Activated CD4-positive, alpha-beta T cell treated with anti-CD3 and anti-CD28 coated beads, Interleukin-2, amount 10 ng/mL, durations not matched to agents 24 days and 14 days (primary cell): ENCODE results near the gene LYRM1. TPM values are rescaled to one million over a fixed set of nuclear protein-coding genes. Genes with fewer than 3 reads are reported as not detected.

Experiments
- DNase-seq: peaks from one replicate; pipeline ENCODE4 v3.0.0; 2022
- H3K27ac Mint-ChIP-seq: one replicate; pipeline ENCODE4 v1.8.0; 2022; ENCODE audit warnings: mild to moderate bottlenecking, mixed read lengths
- H3K27me3 Mint-ChIP-seq: one replicate; pipeline ENCODE4 v1.8.0; 2022; ENCODE audit warnings: mixed read lengths
- H3K36me3 Mint-ChIP-seq: one replicate; pipeline ENCODE4 v1.8.0; 2022; ENCODE audit warnings: low read depth, mild to moderate bottlenecking, mixed read lengths
- H3K4me1 Mint-ChIP-seq: one replicate; pipeline ENCODE4 v1.8.0; 2021; ENCODE audit warnings: mixed read lengths
- H3K4me3 Mint-ChIP-seq: one replicate; pipeline ENCODE4 v1.8.0; 2022; ENCODE audit warnings: mild to moderate bottlenecking, moderate library complexity, mixed read lengths
- H3K9me3 Mint-ChIP-seq: one replicate; pipeline ENCODE4 v1.8.0; 2021; ENCODE audit warnings: mixed read lengths
- intact Hi-C: fragments of 100-400 bp; cut with micrococcal nuclease; formaldehyde crosslinking; loops from one replicate; pipeline ENCODE4 v1.15.1; 2023
- total RNA-seq: library from RNA; stranded (reverse); gene quantifications from 2 replicates; pipeline ENCODE4 v1.2.3, GENCODE V29; 2022

Gene LYRM1
- total RNA-seq, 1 donor from 2014 or later = 20.9 TPM

GRCh38 chr16:20899477-20900298, 883 bp upstream of the LYRM1 start:
- Mint-ChIP-seq H3K4me1 (peaks cover 69% of the 10 kb centered on the region), H3K36me3 (peaks cover 52% of the 10 kb centered on the region), H3K27ac (peak overlapping the region; percentile 96), H3K9me3 (no peaks in the 10 kb centered on the region), H3K27me3 (no peaks in the 10 kb centered on the region), H3K4me3 (peak overlapping the region; percentile 89)
- DNase-seq = no peak
- intact Hi-C loops = loop anchor here (1.0 to 2.0 kb wide), 6 partner anchors 12 to 159 kb away; partner anchors contain the start of genes ERI2, REXO5 and THUMPD1

DNA sequence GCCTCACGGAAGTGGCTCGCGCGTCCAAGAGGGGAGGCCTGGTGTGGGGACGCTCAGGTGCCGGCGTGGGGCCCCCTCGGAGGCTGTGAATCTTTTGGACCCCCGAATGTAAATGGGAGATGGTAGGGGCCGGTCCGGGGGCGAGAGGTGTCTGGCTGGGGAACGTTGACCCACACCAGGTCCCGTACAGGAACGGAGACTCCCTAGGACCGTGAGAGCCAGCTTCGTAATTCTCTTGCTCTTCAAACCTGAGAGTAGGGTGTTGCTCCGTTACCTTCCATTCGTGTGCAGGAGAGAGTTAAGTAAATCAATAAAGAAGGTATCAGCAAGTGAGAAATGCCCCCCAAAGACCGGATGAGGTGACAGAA, 481 bp downstream of the LYRM1 start:
- Mint-ChIP-seq H3K4me1 (peaks cover 73% of the 10 kb centered on the region), H3K27me3 (no peaks in the 10 kb centered on the region), H3K4me3 (peak overlapping the region; percentile 89), H3K27ac (peak overlapping the region; percentile 96), H3K36me3 (peaks cover 50% of the 10 kb centered on the region), H3K9me3 (no peaks in the 10 kb centered on the region)
- intact Hi-C loops = loop anchor here (2.0 kb wide), 4 partner anchors 16 to 160 kb away; partner anchors contain the start of genes ERI2, REXO5 and THUMPD1
- no peak for DNase-seq

DNA sequence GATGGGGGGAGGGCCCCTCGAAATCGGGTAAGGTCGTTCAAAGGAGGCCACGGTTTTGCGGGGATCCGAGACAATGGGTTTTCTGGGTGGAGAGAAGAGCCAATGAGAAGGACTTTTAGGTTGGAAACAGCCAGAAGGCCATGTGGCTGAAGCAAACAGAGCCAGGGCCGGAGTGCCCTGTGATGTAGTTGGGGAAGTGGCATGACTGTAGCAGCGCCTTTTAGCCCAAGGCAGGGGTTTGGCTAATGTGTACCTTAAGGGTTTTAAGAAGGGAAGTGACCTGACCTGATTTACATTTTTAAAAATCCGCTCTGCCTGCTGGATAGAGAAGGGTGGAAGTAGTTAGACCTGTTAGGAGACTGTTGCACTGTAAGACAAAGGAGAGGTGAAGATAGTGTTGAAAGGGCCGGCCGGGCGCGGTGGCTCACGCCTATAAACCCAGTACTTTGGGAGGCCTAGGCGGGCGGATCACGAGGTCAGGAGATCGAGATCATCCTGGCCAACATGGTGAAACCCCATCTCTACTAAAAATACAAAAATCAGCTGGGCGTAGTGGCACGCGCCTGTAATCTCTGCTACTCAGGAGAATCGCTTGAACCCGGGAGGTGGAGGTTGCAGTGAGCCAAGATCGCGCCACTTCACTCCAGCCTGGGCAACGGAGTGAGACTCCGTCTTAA, 1.0 kb downstream of the LYRM1 start:
- Mint-ChIP-seq H3K9me3 (no peaks in the 10 kb centered on the region), H3K4me1 (peaks cover 79% of the 10 kb centered on the region), H3K4me3 (peak overlapping the region; percentile 89), H3K27me3 (no peaks in the 10 kb centered on the region), H3K27ac (peak overlapping the region; percentile 96), H3K36me3 (peaks cover 56% of the 10 kb centered on the region)
- DNase-seq = peak; percentile 76
- intact Hi-C loops = loop anchor here (2.0 kb wide), 4 partner anchors 17 to 161 kb away; partner anchors contain the start of genes ERI2, REXO5 and THUMPD1

- Mint-ChIP-seq H3K27ac (peak overlapping the region; percentile 96), H3K36me3 (peaks cover 51% of the 10 kb centered on the region), H3K4me3 (peak overlapping the region; percentile 89), H3K4me1 (peaks cover 76% of the 10 kb centered on the region), H3K9me3 (no peaks in the 10 kb centered on the region), H3K27me3 (no peaks in the 10 kb centered on the region)
- DNase-seq = no peak
- intact Hi-C loops = no loop called here
These were observed 1.9 kb downstream of the LYRM1 start for GRCh38 chr16:20902426-20902825.

- peaks cover 73% of the 10 kb centered on the region for H3K4me1 Mint-ChIP-seq
- peak overlapping the region; percentile 14 for H3K4me3 Mint-ChIP-seq
- no peaks in the 10 kb centered on the region for H3K9me3 Mint-ChIP-seq
- DNase-seq = no peak
- H3K27me3 Mint-ChIP-seq = no peaks in the 10 kb centered on the region
- intact Hi-C loops = no loop called here
- H3K27ac Mint-ChIP-seq = peak overlapping the region; percentile 46
- peaks cover 52% of the 10 kb centered on the region for H3K36me3 Mint-ChIP-seq
These were observed 2.7 kb downstream of the LYRM1 start for GRCh38 chr16:20903116-20903898.

DNA sequence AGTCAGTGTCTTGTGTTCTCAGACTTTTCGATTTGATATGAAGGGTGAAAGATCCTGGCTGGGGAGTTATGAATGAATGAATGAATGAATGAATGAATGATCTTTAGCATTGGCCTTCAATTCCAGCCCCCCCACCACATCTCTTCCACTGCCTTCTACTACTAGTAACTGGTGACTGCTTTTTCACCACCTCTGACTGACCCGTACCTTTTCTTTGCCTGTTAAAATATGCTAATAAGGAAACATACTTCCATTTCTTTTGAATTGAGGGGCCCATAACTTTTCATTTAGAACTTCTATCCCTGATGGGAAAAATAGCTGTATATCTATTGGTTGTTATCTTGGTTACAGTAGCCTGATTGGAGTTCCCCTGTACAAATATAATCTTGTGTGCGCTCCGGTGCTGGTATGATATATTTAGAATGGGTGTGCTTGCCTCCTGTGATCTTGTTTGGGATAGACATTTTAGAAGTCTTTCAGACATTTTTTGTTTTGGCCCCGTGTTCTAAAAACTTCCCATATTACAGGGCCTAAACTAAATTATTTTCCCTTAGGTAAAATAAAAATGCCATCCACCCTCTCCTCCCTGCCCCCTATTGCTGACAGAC, 3.4 kb downstream of the LYRM1 start:
- Mint-ChIP-seq H3K36me3 (peaks cover 52% of the 10 kb centered on the region), H3K4me3 (peak overlapping the region; percentile 14), H3K27me3 (no peaks in the 10 kb centered on the region), H3K4me1 (peaks cover 68% of the 10 kb centered on the region), H3K9me3 (no peaks in the 10 kb centered on the region), H3K27ac (peak overlapping the region; percentile 4)
- DNase-seq = no peak
- intact Hi-C loops = no loop called here

DNA sequence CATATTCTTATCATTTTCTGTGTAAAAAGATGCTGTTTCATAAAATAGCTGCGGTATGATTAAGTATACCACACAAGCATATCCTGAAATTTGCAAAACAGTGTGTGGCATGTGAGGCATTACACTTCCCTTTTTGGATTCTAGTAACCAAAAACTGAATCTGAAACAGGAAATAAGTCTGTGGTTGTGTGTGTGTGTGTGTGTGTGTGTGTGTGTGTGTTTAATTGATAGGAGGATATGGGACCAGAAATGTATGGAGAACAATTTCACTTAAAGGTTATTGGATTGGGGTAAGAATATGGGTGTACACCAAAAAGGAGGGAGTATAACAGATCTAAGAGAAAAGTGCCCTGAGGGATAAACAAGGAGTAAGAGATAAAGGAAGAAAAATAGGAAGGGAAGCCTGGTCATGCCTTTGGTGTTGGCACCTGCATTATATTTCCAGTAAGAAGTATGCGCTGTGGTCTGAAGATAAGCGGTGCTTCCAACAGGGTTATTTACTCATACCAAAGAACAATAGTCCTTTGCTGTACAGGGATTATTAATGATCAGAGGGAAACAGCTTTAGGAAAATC, 4.0 kb downstream of the LYRM1 start:
- Mint-ChIP-seq H3K36me3 (peaks cover 52% of the 10 kb centered on the region), H3K4me1 (peaks cover 66% of the 10 kb centered on the region), H3K4me3 (peak overlapping the region; percentile 14), H3K9me3 (no peaks in the 10 kb centered on the region), H3K27ac (peak overlapping the region; percentile 4), H3K27me3 (no peaks in the 10 kb centered on the region)
- intact Hi-C loops = no loop called here
- DNase-seq = peak; percentile 81

DNA sequence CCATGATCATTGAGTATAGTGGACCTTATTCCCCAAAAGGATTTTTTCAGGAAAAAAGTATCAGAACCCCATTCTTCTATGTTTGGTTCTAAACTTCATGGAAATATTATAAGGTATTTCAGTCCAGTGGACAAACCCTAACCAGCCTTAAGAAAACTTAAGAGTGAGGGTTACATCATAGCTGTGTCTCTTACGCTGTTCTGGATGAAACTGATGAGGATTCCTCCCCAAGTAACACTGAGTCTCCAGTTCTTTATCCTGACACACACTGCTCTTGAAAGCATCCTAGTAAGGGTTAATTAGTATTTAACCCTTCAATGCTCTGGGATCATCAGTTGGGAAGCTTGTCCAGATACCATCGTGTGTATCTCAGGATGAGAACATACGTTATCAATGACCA, 5.0 kb downstream of the LYRM1 start:
- intact Hi-C loops = no loop called here

GRCh38 chr16:20906341-20907255, 6.0 kb downstream of the LYRM1 start:
- H3K27ac Mint-ChIP-seq = no peak overlapping the region
- no peak for DNase-seq
- H3K9me3 Mint-ChIP-seq = no peaks in the 10 kb centered on the region
- H3K27me3 Mint-ChIP-seq = no peaks in the 10 kb centered on the region
- H3K36me3 Mint-ChIP-seq = peaks cover 41% of the 10 kb centered on the region
- no peak overlapping the region for H3K4me3 Mint-ChIP-seq
- H3K4me1 Mint-ChIP-seq = peaks cover 75% of the 10 kb centered on the region
- intact Hi-C loops = no loop called here

More for the DNA sequence above, 5.0 kb downstream of the LYRM1 start:
- no peak overlapping the region for H3K27ac Mint-ChIP-seq
- no peaks in the 10 kb centered on the region for H3K27me3 Mint-ChIP-seq
- no peaks in the 10 kb centered on the region for H3K9me3 Mint-ChIP-seq
- peaks cover 50% of the 10 kb centered on the region for H3K36me3 Mint-ChIP-seq
- no peak overlapping the region for H3K4me3 Mint-ChIP-seq
- peaks cover 71% of the 10 kb centered on the region for H3K4me1 Mint-ChIP-seq
- DNase-seq = no peak

DNA sequence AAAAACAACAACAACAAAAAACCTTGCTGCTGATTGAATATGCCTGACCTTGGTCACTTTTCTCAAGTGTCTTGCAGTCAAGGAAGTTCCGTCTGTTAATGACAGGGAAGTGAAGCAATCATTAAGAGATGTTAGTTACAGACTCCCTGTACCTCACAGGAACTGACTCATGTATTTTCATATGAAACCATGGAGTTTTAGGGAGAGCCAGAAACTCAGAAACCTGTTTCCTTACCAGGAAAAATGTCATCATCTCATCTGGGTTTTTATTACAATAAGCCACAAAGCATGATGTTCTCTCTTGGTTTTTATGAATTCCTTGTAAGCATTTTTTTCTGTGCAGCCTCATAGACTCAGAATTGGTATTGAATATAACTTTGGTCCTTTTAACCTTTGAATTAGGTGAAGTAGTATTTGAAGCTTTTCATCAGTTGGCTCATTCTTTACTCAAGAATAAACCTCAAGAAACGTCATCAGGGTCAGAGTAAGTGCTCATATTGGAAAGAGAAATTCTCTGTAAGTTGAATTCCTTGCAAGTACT, 10.3 kb downstream of the LYRM1 start:
- intact Hi-C loops = loop anchor here (1.0 to 5.0 kb wide), 3 partner anchors 11 to 39 kb away; partner anchors contain the start of genes DCUN1D3 and LYRM1
- no peak for DNase-seq
- Mint-ChIP-seq H3K4me3 (peak overlapping the region; percentile 62), H3K27ac (peak overlapping the region; percentile 87), H3K27me3 (no peaks in the 10 kb centered on the region), H3K9me3 (no peaks in the 10 kb centered on the region), H3K36me3 (peaks cover 21% of the 10 kb centered on the region), H3K4me1 (peaks cover 42% of the 10 kb centered on the region)

GRCh38 chr16:20911361-20911760, 10.8 kb downstream of the LYRM1 start:
- no peaks in the 10 kb centered on the region for H3K9me3 Mint-ChIP-seq
- peaks cover 20% of the 10 kb centered on the region for H3K36me3 Mint-ChIP-seq
- intact Hi-C loops = loop anchor here (1.0 to 5.0 kb wide), 3 partner anchors 11 to 39 kb away; partner anchors contain the start of genes DCUN1D3 and LYRM1
- peak overlapping the region; percentile 62 for H3K4me3 Mint-ChIP-seq
- H3K27me3 Mint-ChIP-seq = no peaks in the 10 kb centered on the region
- H3K4me1 Mint-ChIP-seq = peaks cover 38% of the 10 kb centered on the region
- H3K27ac Mint-ChIP-seq = peak overlapping the region; percentile 87
- DNase-seq = no peak

DNA sequence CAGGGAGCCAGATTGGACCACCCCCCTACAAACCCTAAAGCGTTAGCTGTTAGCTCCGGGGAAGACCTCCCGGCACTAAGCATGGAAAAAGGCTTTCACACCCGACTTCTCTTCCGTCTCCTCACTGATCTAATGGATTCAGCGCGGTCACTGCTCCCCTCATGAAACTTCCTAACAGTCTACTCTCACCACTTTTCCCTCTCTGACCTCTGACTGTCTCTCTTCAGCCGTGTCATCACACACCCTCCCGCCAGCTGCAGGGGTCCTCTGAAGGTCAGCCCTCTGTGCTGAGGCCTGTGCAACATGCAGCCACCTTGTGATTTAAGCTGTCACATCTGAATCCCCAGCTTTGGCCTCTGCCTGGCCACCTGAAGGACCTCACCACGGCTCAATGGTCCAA, 15.7 kb downstream of the LYRM1 start:
- DNase-seq = no peak
- no peak overlapping the region for H3K4me3 Mint-ChIP-seq
- H3K36me3 Mint-ChIP-seq = peaks cover 34% of the 10 kb centered on the region
- no peaks in the 10 kb centered on the region for H3K27me3 Mint-ChIP-seq
- intact Hi-C loops = no loop called here
- H3K27ac Mint-ChIP-seq = no peak overlapping the region
- H3K4me1 Mint-ChIP-seq = peaks cover 28% of the 10 kb centered on the region
- H3K9me3 Mint-ChIP-seq = no peaks in the 10 kb centered on the region
